ENCODE data around the gene OR7C1.
A peak's percentile ranks its signal among the peaks of the same experiment; 100 is the strongest.
"Not testable (repeated sequence)": the region's sequence is repeated elsewhere in the genome, so short reads cannot be mapped to it uniquely, and the experiment has no call there.

Gene OR7C1

DNA sequence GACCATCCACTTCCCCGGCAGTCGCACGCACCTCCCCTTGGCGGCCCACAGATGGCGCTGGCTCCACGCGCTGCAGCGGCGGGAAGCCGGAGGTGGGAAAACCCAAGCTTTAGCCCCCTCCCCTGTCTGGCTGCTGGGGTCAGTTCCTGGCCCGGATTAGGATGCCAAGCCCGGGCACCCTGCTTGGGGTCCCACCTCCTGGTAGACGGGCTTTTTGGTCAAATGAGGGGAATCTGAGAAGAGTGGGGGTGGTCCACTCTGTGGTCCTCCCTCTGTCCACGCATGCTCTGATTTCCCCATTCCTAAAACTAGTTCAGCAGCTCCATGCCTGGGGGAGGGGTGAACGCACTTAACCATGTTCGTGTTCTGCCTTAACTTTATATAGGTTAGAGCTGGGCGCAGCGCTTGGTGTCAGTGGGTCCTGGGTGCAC, 48.5 kb downstream of the OR7C1 start:
- no peaks in the 10 kb centered on the region for H3K27me3 ChIP-seq
- H3K4me2 ChIP-seq = peak overlapping the region; percentile 50
- peak overlapping the region; percentile 34; the same call in 1 of the 2 replicates for H3K27ac ChIP-seq
- no peak overlapping the region for H3K9ac ChIP-seq
- no peaks in the 10 kb centered on the region for H4K20me1 ChIP-seq
- TF ChIP-seq Cebpa-rat (IDR thresholded peaks at IDR 0.05) = no peak
- no peak overlapping the region for H3K4me3 ChIP-seq
- no peaks in the 10 kb centered on the region for H3K36me3 ChIP-seq
- peaks cover 58% of the 10 kb centered on the region for H3K4me1 ChIP-seq
- peaks cover 8% of the 10 kb centered on the region; the same call in 1 of the 2 replicates for H3K9me3 ChIP-seq

DNA sequence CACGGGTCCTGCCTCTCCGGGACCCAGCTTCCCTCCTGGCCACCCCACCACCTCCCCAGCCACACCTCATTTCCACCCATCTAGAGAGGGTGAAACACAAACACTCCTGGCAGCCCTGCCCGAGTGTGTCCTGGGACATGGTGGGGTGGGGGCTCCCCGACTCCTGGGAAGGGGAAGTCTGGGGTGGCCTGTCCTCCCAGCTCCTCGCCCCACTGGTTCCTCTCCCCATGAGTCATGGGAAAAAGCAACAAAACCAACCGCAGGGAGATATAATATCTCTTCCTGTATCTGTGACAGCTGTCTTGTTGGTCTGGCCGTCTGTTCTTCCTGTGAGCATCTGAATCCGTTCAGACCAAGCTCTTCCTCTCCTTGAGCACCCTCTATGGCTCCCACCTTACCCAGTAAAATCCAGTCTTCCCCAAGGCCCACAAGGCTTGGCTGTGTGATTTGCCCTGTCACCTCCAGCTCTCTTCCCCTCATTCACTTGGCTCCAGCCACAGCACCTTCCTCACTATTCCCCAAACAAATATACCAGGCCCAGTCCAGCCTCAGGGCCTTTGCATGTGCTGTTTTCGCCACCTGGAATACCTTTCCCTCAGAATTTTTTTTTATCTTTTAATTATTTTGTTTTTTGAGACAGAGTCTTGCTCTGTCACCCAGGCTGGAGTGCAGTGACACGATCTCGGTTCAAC, 49.7 kb downstream of the OR7C1 start:
- H3K4me2 ChIP-seq = peak overlapping the region; percentile 77
- H3K9ac ChIP-seq = peak overlapping the region; percentile 38; the same call in 1 of the 2 replicates
- H4K20me1 ChIP-seq, H3K27me3 ChIP-seq, H3K4me3 ChIP-seq, H3K9me3 ChIP-seq, H3K36me3 ChIP-seq: not testable (repeated sequence)
- H3K4me1 ChIP-seq = peaks cover 46% of the 10 kb centered on the region
- peak overlapping the region; percentile 55 for H3K27ac ChIP-seq

DNA sequence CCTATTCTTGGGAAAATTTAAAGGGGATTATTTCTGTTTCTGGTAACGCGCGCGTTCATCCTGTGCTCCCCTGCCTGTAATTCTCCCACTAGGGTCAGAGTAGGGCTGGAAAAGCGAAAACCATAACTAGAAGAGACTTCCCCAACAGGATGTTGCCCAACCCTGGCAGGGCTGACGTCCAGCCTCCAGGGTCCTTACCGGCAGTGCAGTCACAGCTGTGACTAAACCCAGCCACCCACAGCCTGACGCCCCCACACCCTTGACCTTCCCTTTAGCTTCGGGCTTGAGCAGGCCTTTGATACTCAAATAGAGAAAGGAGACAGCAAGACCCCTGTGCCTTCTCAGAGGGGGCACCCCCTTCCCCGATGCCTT, 50.3 kb downstream of the OR7C1 start:
- H4K20me1 ChIP-seq, H3K27me3 ChIP-seq, H3K36me3 ChIP-seq, H3K4me3 ChIP-seq, H3K9me3 ChIP-seq: not testable (repeated sequence)
- Histone ChIP-seq H3K4me1 (peaks cover 45% of the 10 kb centered on the region), H3K4me2 (peak overlapping the region; percentile 77), H3K27ac (peak overlapping the region; percentile 55), H3K9ac (peak overlapping the region; percentile 38; the same call in 1 of the 2 replicates)
- TF ChIP-seq Cebpa-rat (IDR thresholded peaks at IDR 0.05) = peak; percentile 94

DNA sequence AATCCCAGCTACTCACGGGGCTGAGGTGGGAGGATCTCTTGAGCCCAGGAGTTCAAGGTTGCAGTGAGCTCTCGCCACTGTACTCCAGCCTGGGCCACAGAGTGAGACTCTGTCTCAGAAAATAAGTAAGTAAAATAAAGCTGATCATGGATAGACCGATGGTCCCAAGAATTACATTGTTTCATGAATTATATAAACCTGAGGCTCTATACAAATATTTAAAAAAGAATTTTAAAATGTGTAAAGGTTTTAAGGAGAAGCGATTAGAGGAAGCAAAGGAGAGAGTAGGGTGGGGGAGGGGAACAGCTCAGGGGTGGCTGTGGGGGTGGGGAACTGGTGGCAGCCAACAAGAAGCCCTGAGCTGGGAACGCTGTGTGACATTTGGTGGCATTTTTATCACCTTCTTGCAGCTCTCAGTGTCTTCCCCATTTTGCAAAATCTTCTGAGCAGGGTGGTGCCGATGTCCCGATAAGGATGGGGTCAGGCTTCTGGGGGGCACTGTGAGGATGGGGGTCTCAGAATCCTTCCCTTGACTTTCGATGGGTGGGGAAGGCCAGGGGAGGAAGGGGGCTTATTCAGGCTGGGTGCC, 51.5 kb downstream of the OR7C1 start:
- H3K36me3 ChIP-seq, H3K9ac ChIP-seq, H3K27ac ChIP-seq, H4K20me1 ChIP-seq, H3K4me3 ChIP-seq, H3K27me3 ChIP-seq, H3K9me3 ChIP-seq: not testable (repeated sequence)
- peak overlapping the region; percentile 77 for H3K4me2 ChIP-seq
- peaks cover 57% of the 10 kb centered on the region for H3K4me1 ChIP-seq

DNA sequence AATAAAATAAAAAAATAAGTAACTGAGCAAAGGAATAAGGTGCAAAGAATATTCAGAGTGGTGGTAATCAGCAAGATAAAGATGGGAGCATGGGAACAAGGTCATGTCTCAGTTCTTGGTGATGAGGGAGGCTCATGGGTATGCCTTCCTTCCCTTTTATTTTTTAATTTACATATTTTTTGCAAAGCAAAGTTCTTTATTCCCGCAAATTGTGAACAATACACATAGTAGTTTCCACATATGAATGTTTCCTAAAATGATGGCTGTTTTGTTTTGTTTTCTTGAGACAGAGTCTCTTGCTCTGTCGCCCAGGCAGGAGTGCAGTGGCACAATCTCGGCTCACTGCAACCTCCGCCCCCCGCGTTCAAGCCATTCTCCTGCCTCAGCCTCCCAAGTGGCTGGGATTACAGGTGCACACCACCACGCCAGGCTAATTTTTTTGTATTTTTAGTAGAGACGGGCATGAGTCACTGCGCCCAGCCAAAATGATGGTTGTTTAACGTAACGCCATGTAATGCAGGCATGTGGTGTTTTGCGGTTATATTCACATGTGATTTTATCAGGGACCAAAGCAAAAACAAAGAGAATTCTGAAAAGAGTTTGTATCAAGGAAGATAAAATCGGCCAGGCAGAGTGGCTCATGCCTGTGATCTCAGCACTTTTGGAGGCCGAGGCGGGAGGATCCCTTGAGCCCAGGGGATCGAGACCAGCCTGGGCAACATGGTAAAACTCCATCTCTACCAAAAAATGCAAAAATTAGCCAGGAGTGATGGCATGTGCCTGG, 52.2 kb downstream of the OR7C1 start:
- Histone ChIP-seq H3K9ac (no peak overlapping the region), H3K9me3 (no peaks in the 10 kb centered on the region), H3K4me3 (no peak overlapping the region), H3K4me1 (peaks cover 64% of the 10 kb centered on the region), H3K27me3 (no peaks in the 10 kb centered on the region), H4K20me1 (no peaks in the 10 kb centered on the region), H3K4me2 (no peak overlapping the region), H3K27ac (no peak overlapping the region), H3K36me3 (no peaks in the 10 kb centered on the region)
- no peak for TF ChIP-seq Cebpa-rat (IDR thresholded peaks at IDR 0.05)

DNA sequence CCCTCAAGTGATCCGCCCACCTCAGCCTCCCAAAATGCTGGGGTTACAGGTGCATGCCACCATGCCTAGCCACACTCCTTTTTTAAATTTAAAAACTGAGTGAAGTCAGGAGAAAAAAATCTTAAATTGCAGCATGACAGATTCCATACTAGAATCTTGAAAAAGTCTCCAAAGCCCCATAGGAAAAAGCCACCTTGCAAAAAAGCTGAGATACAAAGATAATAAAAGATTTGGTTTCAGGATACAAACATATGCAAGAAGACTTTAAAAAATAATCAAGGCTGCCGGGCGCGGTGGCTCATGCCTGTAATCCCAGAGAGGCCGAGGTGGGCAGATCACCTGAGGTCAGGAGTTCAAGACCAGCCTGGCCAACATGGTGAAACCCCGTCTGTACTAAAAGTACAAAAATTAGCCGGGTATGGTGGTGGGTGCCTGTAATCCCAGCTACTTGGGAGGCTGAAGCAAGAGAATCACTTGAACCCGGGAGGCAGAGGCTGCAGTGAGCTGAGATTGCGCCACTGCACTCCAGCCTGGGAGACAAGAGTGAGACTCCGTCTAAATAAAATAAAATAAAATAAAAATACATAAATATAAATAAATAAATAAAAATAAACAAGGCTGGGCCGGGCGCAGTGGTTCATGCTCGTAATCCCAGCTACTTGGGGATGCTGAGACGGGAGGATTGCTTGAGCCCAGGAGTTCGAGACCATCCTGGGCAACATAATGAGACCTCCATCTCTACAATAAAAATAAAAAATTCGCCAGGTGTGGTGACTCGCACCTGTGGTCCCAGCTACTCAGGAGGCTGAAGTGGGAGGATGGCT, 53.1 kb downstream of the OR7C1 start:
- not testable (repeated sequence) for H3K36me3 ChIP-seq, H3K9ac ChIP-seq, H3K4me3 ChIP-seq, H3K9me3 ChIP-seq, H3K27me3 ChIP-seq, H4K20me1 ChIP-seq, H3K4me2 ChIP-seq, H3K27ac ChIP-seq
- peaks cover 64% of the 10 kb centered on the region for H3K4me1 ChIP-seq

DNA sequence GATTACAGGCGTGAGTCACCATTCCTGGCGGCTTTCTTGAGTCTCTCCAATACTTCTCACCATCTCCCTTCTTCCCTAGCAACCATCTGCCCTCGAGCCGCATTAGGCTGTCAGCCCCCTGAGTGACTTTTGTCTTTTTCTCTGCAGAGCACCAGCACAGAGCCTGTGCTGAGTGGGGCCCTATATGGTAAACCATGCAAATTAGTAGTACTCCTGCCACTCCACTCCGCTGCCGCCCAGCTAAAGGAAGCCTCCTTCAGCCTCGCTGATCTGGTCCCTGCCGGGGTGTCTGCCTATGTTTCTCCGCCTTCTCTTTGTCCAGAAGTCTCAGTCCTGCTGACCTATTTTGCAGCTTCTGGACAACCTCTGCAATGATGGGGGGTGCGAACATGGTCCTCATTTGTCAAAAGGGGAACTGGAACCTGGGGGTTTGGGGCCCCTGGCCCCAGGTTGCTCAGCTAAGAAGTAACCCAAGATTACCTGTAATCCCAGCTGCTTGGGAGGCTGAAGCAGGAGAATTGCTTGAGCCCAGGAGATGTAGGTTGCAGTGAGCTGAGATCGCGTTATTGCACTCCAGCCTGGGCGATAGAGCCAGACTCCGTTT, 54.3 kb downstream of the OR7C1 start:
- peaks cover 64% of the 10 kb centered on the region for H3K4me1 ChIP-seq
- H3K36me3 ChIP-seq, H3K27ac ChIP-seq, H3K27me3 ChIP-seq, H3K9ac ChIP-seq, H4K20me1 ChIP-seq, H3K4me2 ChIP-seq, H3K4me3 ChIP-seq, H3K9me3 ChIP-seq: not testable (repeated sequence)

DNA sequence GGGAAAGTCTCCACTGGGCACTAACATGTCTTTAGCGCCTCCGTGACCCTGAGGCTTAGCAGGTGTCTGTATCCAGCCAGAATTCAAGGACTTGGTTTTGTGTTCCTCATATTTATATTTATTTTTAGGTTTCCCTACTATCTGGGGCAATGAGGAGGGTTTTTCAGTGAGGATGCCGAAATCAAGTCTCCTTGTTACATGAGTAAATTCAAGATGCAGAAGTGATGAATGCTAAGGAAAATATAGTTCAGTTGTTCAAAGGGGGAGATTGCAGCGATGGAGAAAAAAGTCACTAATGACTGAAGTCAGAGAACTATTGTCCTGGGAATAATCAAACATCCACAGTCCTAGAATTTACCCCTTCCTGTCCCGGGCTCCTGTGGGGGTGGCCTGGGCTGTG, 55.8 kb downstream of the OR7C1 start:
- H3K4me2 ChIP-seq = peak overlapping the region; percentile 36
- no peak for TF ChIP-seq Cebpa-rat (IDR thresholded peaks at IDR 0.05)
- H3K36me3 ChIP-seq = no peaks in the 10 kb centered on the region
- no peak overlapping the region for H3K27ac ChIP-seq
- peaks cover 9% of the 10 kb centered on the region for H4K20me1 ChIP-seq
- H3K4me3 ChIP-seq = no peak overlapping the region
- peaks cover 64% of the 10 kb centered on the region for H3K4me1 ChIP-seq
- H3K27me3 ChIP-seq = no peaks in the 10 kb centered on the region; the same call in 1 of the 2 replicates
- no peak overlapping the region for H3K9ac ChIP-seq
- H3K9me3 ChIP-seq = no peaks in the 10 kb centered on the region

DNA sequence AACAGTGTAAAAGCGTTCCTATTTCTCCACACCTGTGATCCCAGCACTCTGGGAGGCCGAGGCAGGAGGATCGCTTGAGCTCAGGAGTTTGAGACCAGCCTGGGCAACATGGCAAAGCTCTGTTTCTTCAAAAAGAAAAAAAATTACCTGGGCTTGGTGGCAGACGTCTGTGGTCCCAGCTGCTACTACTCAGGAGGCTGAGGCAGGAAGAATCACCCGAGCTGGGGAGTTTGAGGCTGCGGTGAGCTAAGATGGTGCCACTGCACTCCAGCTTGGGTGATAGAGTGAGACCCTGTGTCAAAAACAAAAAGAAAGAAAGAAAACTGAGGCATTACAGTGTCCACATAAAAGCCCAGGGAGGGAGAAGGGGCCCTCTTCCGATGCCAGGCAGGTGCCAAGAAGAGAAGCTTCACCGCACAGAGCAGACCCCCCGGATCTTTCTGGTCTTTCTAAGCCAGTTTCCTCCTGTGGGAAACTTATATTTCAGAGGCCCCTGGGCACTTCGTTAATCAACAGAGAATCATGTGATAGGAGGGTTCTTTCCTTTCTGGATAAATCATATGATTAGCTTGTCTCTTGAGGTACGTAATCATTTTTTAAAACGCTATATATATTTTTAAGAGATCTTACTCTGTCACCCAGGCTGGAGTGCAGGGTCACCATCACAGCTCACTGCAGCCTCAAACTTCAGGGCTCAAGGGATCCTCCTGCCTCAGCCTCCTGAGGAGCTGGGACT, 56.7 kb downstream of the OR7C1 start, which contains the start of gene ADGRE2:
ADGRE2 (minus strand) TSS at position 451 of the 736 bp plus-strand sequence. CDS start 1,804 bp downstream, outside the sequence.
- Histone ChIP-seq H3K4me1 (peaks cover 65% of the 10 kb centered on the region), H3K4me2 (peak within 1 kb of the TSS; percentile 36)
- not testable (repeated sequence) for H3K9ac ChIP-seq, H3K36me3 ChIP-seq, H3K9me3 ChIP-seq, H3K4me3 ChIP-seq, H3K27me3 ChIP-seq, H3K27ac ChIP-seq, H4K20me1 ChIP-seq

DNA sequence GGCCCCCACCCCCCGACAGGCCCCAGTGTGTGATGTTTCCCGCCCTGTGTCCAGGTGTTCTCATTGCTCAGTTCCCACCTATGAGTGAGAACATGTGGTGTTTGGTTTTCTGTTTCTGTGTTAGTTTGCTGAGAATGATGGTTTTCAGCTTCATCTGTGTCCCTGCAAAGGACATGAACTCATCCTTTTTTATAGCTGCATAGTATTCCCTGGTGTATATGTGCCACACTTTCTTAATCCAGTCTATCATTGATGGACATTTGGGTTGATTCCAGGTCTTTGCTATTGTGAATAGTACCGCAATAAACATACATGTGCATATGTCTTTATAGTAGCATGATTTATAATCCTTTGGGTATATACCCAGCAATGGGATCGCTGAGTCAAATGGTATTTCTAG, 57.3 kb downstream of the OR7C1 start:
- not testable (repeated sequence) for H3K9me3 ChIP-seq, H4K20me1 ChIP-seq, H3K36me3 ChIP-seq, H3K27me3 ChIP-seq, H3K4me3 ChIP-seq, H3K27ac ChIP-seq, H3K9ac ChIP-seq
- peak overlapping the region; percentile 36 for H3K4me2 ChIP-seq
- H3K4me1 ChIP-seq = peaks cover 60% of the 10 kb centered on the region
